Measurements from ENCODE around the gene PPP2CA.

The PPP2CA gene

GRCh38 chr5:134236820-134237219 is 10.9 kb upstream of the PPP2CA start:
- Histone ChIP-seq H3K9ac (ENCODE audit: low read depth, low read length, poor library complexity, severe bottlenecking) (no peak overlapping the region), H3F3A (ENCODE audit: low read depth) (no peaks in the 10 kb centered on the region), H3K36me3 (ENCODE audit: insufficient read depth, low read length) (no peaks in the 10 kb centered on the region), H3K4me1 (ENCODE audit: insufficient read depth, low read length, poor library complexity, severe bottlenecking) (no peaks in the 10 kb centered on the region), H2AFZ (ENCODE audit: low read length) (no peak overlapping the region), H3K4me3 (ENCODE audit: low read length, poor library complexity, severe bottlenecking) (no peak overlapping the region), H3K79me2 (ENCODE audit: insufficient read depth, low read length) (no peaks in the 10 kb centered on the region), H4K20me1 (ENCODE audit: insufficient read depth, low read length, poor library complexity, severe bottlenecking) (no peaks in the 10 kb centered on the region), H3K9me2 (replicated peaks; ENCODE audit: low read depth, low read length) (no peaks in the 10 kb centered on the region), H3K9me3 (ENCODE audit: insufficient read depth, low read depth, low read length) (no peaks in the 10 kb centered on the region), H3K27me3 (ENCODE audit: insufficient read depth, low read length, poor library complexity, severe bottlenecking) (no peaks in the 10 kb centered on the region), H3K4me2 (ENCODE audit: low read depth, low read length, poor library complexity, severe bottlenecking) (no peak overlapping the region)
- TF ChIP-seq CTCF (conservative IDR thresholded peaks at IDR 0.05; ENCODE audit: low read length) (no peak), EZH2phosphoT487 (IDR thresholded peaks at IDR 0.05; ENCODE audit: borderline replicate concordance) (no peak)

GRCh38 chr5:134236318-134236717 is 10.4 kb upstream of the PPP2CA start:
- TF ChIP-seq CTCF (conservative IDR thresholded peaks at IDR 0.05; ENCODE audit: low read length) = no peak
- Histone ChIP-seq H3K36me3 (ENCODE audit: insufficient read depth, low read length) (no peaks in the 10 kb centered on the region), H2AFZ (ENCODE audit: low read length) (no peak overlapping the region), H3F3A (ENCODE audit: low read depth) (no peaks in the 10 kb centered on the region), H3K4me1 (ENCODE audit: insufficient read depth, low read length, poor library complexity, severe bottlenecking) (no peaks in the 10 kb centered on the region), H3K9me2 (replicated peaks; ENCODE audit: low read depth, low read length) (no peaks in the 10 kb centered on the region), H3K9me3 (ENCODE audit: insufficient read depth, low read depth, low read length) (no peaks in the 10 kb centered on the region), H4K20me1 (ENCODE audit: insufficient read depth, low read length, poor library complexity, severe bottlenecking) (no peaks in the 10 kb centered on the region), H3K27me3 (ENCODE audit: insufficient read depth, low read length, poor library complexity, severe bottlenecking) (no peaks in the 10 kb centered on the region), H3K4me2 (ENCODE audit: low read depth, low read length, poor library complexity, severe bottlenecking) (no peak overlapping the region), H3K9ac (ENCODE audit: low read depth, low read length, poor library complexity, severe bottlenecking) (no peak overlapping the region), H3K79me2 (ENCODE audit: insufficient read depth, low read length) (no peaks in the 10 kb centered on the region), H3K4me3 (ENCODE audit: low read length, poor library complexity, severe bottlenecking) (no peak overlapping the region)

GRCh38 chr5:134228624-134229023 is 2.8 kb upstream of the PPP2CA start:
- Histone ChIP-seq H3K4me1 (ENCODE audit: insufficient read depth, low read length, poor library complexity, severe bottlenecking) (peaks cover 11% of the 10 kb centered on the region), H3K36me3 (ENCODE audit: insufficient read depth, low read length) (no peaks in the 10 kb centered on the region), H3K4me2 (ENCODE audit: low read depth, low read length, poor library complexity, severe bottlenecking) (no peak overlapping the region), H4K20me1 (ENCODE audit: insufficient read depth, low read length, poor library complexity, severe bottlenecking) (peaks cover 21% of the 10 kb centered on the region), H3K9me2 (replicated peaks; ENCODE audit: low read depth, low read length) (no peaks in the 10 kb centered on the region), H3F3A (ENCODE audit: low read depth) (no peaks in the 10 kb centered on the region), H2AFZ (ENCODE audit: low read length) (no peak overlapping the region), H3K4me3 (ENCODE audit: low read length, poor library complexity, severe bottlenecking) (no peak overlapping the region), H3K9me3 (ENCODE audit: insufficient read depth, low read depth, low read length) (no peaks in the 10 kb centered on the region), H3K79me2 (ENCODE audit: insufficient read depth, low read length) (peaks cover 33% of the 10 kb centered on the region), H3K27me3 (ENCODE audit: insufficient read depth, low read length, poor library complexity, severe bottlenecking) (no peaks in the 10 kb centered on the region), H3K9ac (ENCODE audit: low read depth, low read length, poor library complexity, severe bottlenecking) (no peak overlapping the region)
- TF ChIP-seq CTCF (conservative IDR thresholded peaks at IDR 0.05; ENCODE audit: low read length) (no peak), EZH2phosphoT487 (IDR thresholded peaks at IDR 0.05; ENCODE audit: borderline replicate concordance) (no peak)
